ENCODE measurements around the gene PPP2R5A.

DNA sequence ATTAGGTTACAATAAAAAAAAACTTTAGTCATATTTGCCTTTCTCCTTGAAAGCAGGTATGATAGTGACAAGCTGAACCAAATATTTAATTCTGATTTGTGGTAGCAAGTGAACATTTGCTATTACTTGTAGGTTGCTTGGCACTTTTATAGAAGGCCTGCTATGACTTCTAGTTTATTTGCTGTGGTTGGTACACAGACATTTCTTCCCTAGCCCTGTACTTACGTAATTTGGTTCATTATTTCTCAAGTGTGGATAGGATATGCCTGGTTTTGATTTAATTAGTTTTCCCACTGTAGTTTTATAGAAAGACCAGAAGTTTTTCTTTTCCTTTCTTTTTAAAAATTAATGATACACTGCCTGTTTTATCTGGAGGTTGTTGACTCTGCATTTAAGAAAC lies 55.9 kb downstream of the PPP2R5A start:
- TF ChIP-seq, protein P1, sequence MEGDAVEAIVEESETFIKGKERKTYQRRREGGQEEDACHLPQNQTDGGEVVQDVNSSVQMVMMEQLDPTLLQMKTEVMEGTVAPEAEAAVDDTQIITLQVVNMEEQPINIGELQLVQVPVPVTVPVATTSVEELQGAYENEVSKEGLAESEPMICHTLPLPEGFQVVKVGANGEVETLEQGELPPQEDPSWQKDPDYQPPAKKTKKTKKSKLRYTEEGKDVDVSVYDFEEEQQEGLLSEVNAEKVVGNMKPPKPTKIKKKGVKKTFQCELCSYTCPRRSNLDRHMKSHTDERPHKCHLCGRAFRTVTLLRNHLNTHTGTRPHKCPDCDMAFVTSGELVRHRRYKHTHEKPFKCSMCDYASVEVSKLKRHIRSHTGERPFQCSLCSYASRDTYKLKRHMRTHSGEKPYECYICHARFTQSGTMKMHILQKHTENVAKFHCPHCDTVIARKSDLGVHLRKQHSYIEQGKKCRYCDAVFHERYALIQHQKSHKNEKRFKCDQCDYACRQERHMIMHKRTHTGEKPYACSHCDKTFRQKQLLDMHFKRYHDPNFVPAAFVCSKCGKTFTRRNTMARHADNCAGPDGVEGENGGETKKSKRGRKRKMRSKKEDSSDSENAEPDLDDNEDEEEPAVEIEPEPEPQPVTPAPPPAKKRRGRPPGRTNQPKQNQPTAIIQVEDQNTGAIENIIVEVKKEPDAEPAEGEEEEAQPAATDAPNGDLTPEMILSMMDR (IDR thresholded peaks at IDR 0.05; ENCODE audit: low read length): no peak
- TF ChIP-seq EZH2 (IDR thresholded peaks at IDR 0.05; ENCODE audit: borderline replicate concordance, low read length): no peak
